Measurements from ENCODE around the gene ASCC2. TPM values are rescaled to one million over a fixed set of nuclear protein-coding genes. Genes with fewer than 3 reads are reported as not detected.

Gene ASCC2
- total and polyA plus RNA-seq, 12 donors: 26.6 to 87.0 (median 33.5) TPM

DNA sequence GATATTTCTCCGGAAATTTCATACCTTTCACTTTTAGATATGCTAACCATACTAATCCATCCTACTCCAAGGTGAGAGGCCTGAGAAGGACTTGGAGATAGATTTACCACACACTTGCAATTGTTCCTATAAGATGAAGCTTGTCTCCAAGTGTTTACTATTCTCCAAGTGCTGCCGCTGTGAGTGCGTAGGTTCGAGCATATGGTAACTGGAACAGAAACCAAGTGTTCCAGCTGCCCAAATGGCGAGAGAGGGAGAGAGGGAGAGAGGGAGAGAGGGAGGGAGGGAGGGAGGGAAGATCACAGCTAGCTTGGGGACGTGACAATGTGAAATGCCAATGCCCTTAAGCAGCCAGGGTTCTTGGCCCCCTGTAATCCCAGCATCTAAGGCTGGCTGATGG, 21.5 kb downstream of the ASCC2 start:
- no peak overlapping the region for H3K4me3 ChIP-seq
- H3K27me3 ChIP-seq: no peaks in the 10 kb centered on the region
- intact Hi-C loops (cut with DNase I): loop anchor here in 1 of 10 donors (5.0 kb wide), 1 partner anchor 191 kb away; no protein-coding TSS in a partner anchor
- no peaks in the 10 kb centered on the region for H3K9me3 ChIP-seq
- peaks cover 12 to 49% (median 30%) of the 10 kb centered on the region in 9 donors for H3K4me1 ChIP-seq
- H3K27ac ChIP-seq: peak overlapping the region in 5 of 10 donors; percentile 50 to 70 (median 63)
- H3K36me3 ChIP-seq: peaks cover 3 to 97% (median 30%) of the 10 kb centered on the region in 9 donors
- TF ChIP-seq, protein P1, sequence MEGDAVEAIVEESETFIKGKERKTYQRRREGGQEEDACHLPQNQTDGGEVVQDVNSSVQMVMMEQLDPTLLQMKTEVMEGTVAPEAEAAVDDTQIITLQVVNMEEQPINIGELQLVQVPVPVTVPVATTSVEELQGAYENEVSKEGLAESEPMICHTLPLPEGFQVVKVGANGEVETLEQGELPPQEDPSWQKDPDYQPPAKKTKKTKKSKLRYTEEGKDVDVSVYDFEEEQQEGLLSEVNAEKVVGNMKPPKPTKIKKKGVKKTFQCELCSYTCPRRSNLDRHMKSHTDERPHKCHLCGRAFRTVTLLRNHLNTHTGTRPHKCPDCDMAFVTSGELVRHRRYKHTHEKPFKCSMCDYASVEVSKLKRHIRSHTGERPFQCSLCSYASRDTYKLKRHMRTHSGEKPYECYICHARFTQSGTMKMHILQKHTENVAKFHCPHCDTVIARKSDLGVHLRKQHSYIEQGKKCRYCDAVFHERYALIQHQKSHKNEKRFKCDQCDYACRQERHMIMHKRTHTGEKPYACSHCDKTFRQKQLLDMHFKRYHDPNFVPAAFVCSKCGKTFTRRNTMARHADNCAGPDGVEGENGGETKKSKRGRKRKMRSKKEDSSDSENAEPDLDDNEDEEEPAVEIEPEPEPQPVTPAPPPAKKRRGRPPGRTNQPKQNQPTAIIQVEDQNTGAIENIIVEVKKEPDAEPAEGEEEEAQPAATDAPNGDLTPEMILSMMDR (IDR thresholded peaks at IDR 0.05): no peak
- ATAC-seq (peak in 2 of 8 donors; percentile 12 to 41), DNase-seq (no peak)
- 61 to 63% methylated on average over 6 of the region's 6 CpGs for WGBS, 2 donors

DNA sequence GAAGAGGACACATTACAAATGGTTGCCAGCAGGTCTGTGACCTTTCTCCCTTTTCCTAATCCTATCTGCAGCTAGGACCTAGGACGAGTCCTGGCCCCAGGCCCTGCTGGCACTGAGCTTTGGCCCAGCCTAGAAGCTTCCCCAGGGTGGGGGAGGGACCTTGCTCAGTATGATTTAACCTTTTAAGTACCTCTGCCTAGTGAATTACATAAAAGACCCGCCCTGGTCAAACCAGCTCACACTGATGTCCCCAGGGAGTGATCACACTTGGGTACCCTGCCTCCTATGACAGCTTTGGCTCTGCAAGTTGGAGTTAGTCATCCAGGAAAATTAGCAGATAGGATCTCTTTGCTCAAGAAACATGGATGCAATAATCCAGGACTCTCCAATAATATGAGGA, 21.9 kb downstream of the ASCC2 start:
- TF ChIP-seq, protein P1 (IDR thresholded peaks at IDR 0.05): no peak
- Histone ChIP-seq H3K4me3 (no peak overlapping the region), H3K9me3 (no peaks in the 10 kb centered on the region), H3K4me1 (peaks cover 9 to 44% (median 26%) of the 10 kb centered on the region in 9 donors), H3K36me3 (peaks cover 4 to 98% (median 32%) of the 10 kb centered on the region in 9 donors), H3K27me3 (no peaks in the 10 kb centered on the region), H3K27ac (peak overlapping the region in 7 of 10 donors; percentile 28 to 70 (median 62))
- ATAC-seq (peak; percentile 57 to 88 (median 74)), DNase-seq (peak; percentile 55 to 80)
- 48 to 56% methylated on average over 2 of the region's 2 CpGs for WGBS, 2 donors
- intact Hi-C loops (cut with DNase I): loop anchor here in 1 of 10 donors (5.0 kb wide), 1 partner anchor 191 kb away; no protein-coding TSS in a partner anchor

GRCh38 chr22:29815580-29815979, 22.5 kb downstream of the ASCC2 start:
- peak overlapping the region in 8 of 10 donors; percentile 26 to 70 (median 56) for H3K27ac ChIP-seq

DNA sequence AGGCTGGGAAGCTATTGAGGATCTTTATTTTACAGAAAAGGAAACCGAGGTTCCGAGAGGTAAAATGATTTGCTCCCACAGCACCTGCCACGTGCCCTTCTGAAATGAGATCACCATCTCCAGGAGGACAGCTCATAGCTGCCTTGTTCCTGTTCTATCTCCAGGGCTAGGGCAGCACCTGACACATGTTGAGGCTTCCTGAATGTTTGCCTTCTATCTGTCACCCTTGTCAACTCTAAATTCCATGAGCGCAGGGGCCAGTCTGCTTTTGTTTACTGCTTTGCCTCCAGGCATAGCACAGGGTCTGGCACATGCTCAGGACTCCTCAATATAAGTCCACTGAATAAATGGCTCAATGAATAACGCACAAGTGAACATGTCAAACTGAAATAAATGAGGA, 24.1 kb downstream of the ASCC2 start:
- no peaks in the 10 kb centered on the region for H3K27me3 ChIP-seq
- H3K36me3 ChIP-seq: peaks cover 4 to 97% (median 38%) of the 10 kb centered on the region in 9 donors
- ATAC-seq (peak in 1 of 8 donors; percentile 29), DNase-seq (no peak)
- TF ChIP-seq, protein P1 (IDR thresholded peaks at IDR 0.05): no peak
- no peaks in the 10 kb centered on the region for H3K9me3 ChIP-seq
- no peak overlapping the region for H3K4me3 ChIP-seq
- 79 to 96% methylated on average over 5 of the region's 5 CpGs for WGBS, 2 donors
- peaks cover 8 to 40% (median 23%) of the 10 kb centered on the region in 9 donors for H3K4me1 ChIP-seq
- H3K27ac ChIP-seq: peak overlapping the region in 1 of 10 donors; percentile 41
- intact Hi-C loops (cut with DNase I): no loop called here

More at GRCh38 chr22:29815580-29815979, 22.5 kb downstream of the ASCC2 start:
- peaks cover 8 to 41% (median 23%) of the 10 kb centered on the region in 9 donors for H3K4me1 ChIP-seq
- no peaks in the 10 kb centered on the region for H3K9me3 ChIP-seq
- TF ChIP-seq, protein P1 (IDR thresholded peaks at IDR 0.05): no peak
- H3K27me3 ChIP-seq: no peaks in the 10 kb centered on the region
- DNase-seq (no peak), ATAC-seq (peak in 3 of 8 donors; percentile 2 to 10 (median 4))
- peaks cover 4 to 98% (median 36%) of the 10 kb centered on the region in 9 donors for H3K36me3 ChIP-seq
- WGBS, 2 donors: 68 to 71% methylated on average over 4 of the region's 4 CpGs
- H3K4me3 ChIP-seq: no peak overlapping the region
- intact Hi-C loops (cut with DNase I): loop anchor here in 1 of 10 donors (5.0 kb wide), 1 partner anchor 192 kb away; no protein-coding TSS in a partner anchor

All from heart right ventricle (tissue), 16 donors.